ENCODE measurements around the gene MAP4K5. TPM values are rescaled to one million over a fixed set of nuclear protein-coding genes. Genes with fewer than 3 reads are reported as not detected.

MAP4K5 gene
- polyA plus RNA-seq, 3 donors = 5.0 to 9.1 (median 7.7) TPM

- no peaks in the 10 kb centered on the region for H3K36me3 ChIP-seq (replicated peaks in 1 of 2; ENCODE audit: control insufficient read depth in 1 of 2, insufficient read depth in 2 of 2, low read length in 2 of 2)
- H3K9me3 ChIP-seq (replicated peaks in 1 of 2; ENCODE audit: control insufficient read depth in 1 of 2, insufficient read depth in 1 of 2, low read length in 2 of 2) = no peaks in the 10 kb centered on the region
- no peak overlapping the region for H3K4me2 ChIP-seq (replicated peaks; ENCODE audit: extremely low read depth, low read length, poor library complexity, severe bottlenecking)
- intact Hi-C loops (cut with micrococcal nuclease) = no loop called here
- no peak for DNase-seq
- no peak for TF ChIP-seq CTCF (IDR thresholded peaks at IDR 0.05)
- no peak overlapping the region for H3K4me3 ChIP-seq (replicated peaks in 1 of 3; ENCODE audit: low read depth in 2 of 3, low read length in 3 of 3)
- no peaks in the 10 kb centered on the region for H3K4me1 ChIP-seq (ENCODE audit: control insufficient read depth in 1 of 2, insufficient read depth in 2 of 2, low read length in 2 of 2)
- WGBS (ENCODE audit: insufficient coverage) = 100% methylated on average over 1 of the region's 1 CpG
- Mint-ChIP-seq H3K27ac (no peak overlapping the region), H3K9me3 (no peaks in the 10 kb centered on the region), H3K27me3 (ENCODE audit: low read depth in 3 of 3) (peaks cover 0 to 2% (median 1%) of the 10 kb centered on the region in 3 donors), H3K4me1 (peaks cover 7% of the 10 kb centered on the region), H3K4me3 (no peak overlapping the region), H3K36me3 (no peaks in the 10 kb centered on the region)
- no peak overlapping the region for H2AFZ ChIP-seq (ENCODE audit: insufficient read depth, low read depth, low read length, poor library complexity, severe bottlenecking)
- H3K9ac ChIP-seq (ENCODE audit: insufficient read depth, low read length, poor library complexity, severe bottlenecking) = no peak overlapping the region
- H4K20me1 ChIP-seq (ENCODE audit: insufficient read depth, low read length) = no peaks in the 10 kb centered on the region
- H3K27me3 ChIP-seq (ENCODE audit: control insufficient read depth in 2 of 2, insufficient read depth in 2 of 2, low read length in 2 of 2) = no peaks in the 10 kb centered on the region
- no peaks in the 10 kb centered on the region for H3K79me2 ChIP-seq (ENCODE audit: insufficient read depth, low read length)
- H3K27ac ChIP-seq (ENCODE audit: low read depth in 1 of 2, low read length in 2 of 2) = no peak overlapping the region
These were observed 151.4 kb downstream of the MAP4K5 start for GRCh38 chr14:50381008-50381407.

GRCh38 chr14:50380455-50380854, 151.9 kb downstream of the MAP4K5 start:
- Histone ChIP-seq H3K9me3 (replicated peaks in 1 of 2; ENCODE audit: control insufficient read depth in 1 of 2, insufficient read depth in 1 of 2, low read length in 2 of 2) (no peaks in the 10 kb centered on the region), H3K4me2 (replicated peaks; ENCODE audit: extremely low read depth, low read length, poor library complexity, severe bottlenecking) (no peak overlapping the region), H3K4me1 (ENCODE audit: control insufficient read depth in 1 of 2, insufficient read depth in 2 of 2, low read length in 2 of 2) (no peaks in the 10 kb centered on the region), H3K79me2 (ENCODE audit: insufficient read depth, low read length) (no peaks in the 10 kb centered on the region), H3K36me3 (replicated peaks in 1 of 2; ENCODE audit: control insufficient read depth in 1 of 2, insufficient read depth in 2 of 2, low read length in 2 of 2) (no peaks in the 10 kb centered on the region), H3K27ac (ENCODE audit: low read depth in 1 of 2, low read length in 2 of 2) (no peak overlapping the region), H3K9ac (ENCODE audit: insufficient read depth, low read length, poor library complexity, severe bottlenecking) (no peak overlapping the region), H3K27me3 (ENCODE audit: control insufficient read depth in 2 of 2, insufficient read depth in 2 of 2, low read length in 2 of 2) (no peaks in the 10 kb centered on the region), H4K20me1 (ENCODE audit: insufficient read depth, low read length) (no peaks in the 10 kb centered on the region), H3K4me3 (replicated peaks in 1 of 3; ENCODE audit: low read depth in 2 of 3, low read length in 3 of 3) (no peak overlapping the region), H2AFZ (ENCODE audit: insufficient read depth, low read depth, low read length, poor library complexity, severe bottlenecking) (no peak overlapping the region)
- TF ChIP-seq CTCF (IDR thresholded peaks at IDR 0.05) = no peak
- no CpG with 5 or more reads among the region's 1 CpG for WGBS (ENCODE audit: insufficient coverage)
- DNase-seq = no peak
- Mint-ChIP-seq H3K9me3 (no peaks in the 10 kb centered on the region), H3K36me3 (no peaks in the 10 kb centered on the region), H3K27ac (no peak overlapping the region), H3K4me3 (no peak overlapping the region), H3K4me1 (peaks cover 7% of the 10 kb centered on the region), H3K27me3 (ENCODE audit: low read depth in 3 of 3) (peaks cover 0 to 2% (median 1%) of the 10 kb centered on the region in 3 donors)
- intact Hi-C loops (cut with micrococcal nuclease) = no loop called here

All from CD14-positive monocyte (primary cell).